NCI-H2029 (cell line): ENCODE results near the gene CLEC11A.

Experiments
- DNase-seq: peaks from one replicate; lab custom pipeline; 2025; lab: John Stamatoyannopoulos, UW

CLEC11A gene, protein sequence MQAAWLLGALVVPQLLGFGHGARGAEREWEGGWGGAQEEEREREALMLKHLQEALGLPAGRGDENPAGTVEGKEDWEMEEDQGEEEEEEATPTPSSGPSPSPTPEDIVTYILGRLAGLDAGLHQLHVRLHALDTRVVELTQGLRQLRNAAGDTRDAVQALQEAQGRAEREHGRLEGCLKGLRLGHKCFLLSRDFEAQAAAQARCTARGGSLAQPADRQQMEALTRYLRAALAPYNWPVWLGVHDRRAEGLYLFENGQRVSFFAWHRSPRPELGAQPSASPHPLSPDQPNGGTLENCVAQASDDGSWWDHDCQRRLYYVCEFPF

DNA sequence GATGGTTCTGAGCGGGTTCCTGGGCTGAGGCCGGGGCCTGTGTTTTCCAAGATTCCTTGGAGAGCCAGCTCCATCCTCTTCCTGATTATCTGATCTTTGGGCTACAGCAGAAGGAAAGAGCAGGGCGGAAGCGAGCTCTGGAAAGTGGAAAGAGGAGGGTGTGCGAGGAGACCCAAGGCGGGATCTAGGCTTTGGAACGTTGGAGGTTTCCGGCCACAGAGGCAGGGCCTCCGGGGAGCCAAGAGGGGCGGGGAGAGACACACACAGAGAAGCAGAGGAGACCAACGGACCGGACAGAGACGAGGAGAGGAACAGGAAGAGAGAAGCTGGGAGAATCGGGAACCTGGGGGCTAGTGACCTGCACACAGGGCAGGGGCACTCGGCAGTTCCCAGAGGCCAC, at the start of gene CLEC11A:
TSS of gene CLEC11A (plus strand) at position 296 of the 400 bp plus-strand sequence. CDS start 162 bp downstream, outside the sequence.
- no peak for DNase-seq

DNA sequence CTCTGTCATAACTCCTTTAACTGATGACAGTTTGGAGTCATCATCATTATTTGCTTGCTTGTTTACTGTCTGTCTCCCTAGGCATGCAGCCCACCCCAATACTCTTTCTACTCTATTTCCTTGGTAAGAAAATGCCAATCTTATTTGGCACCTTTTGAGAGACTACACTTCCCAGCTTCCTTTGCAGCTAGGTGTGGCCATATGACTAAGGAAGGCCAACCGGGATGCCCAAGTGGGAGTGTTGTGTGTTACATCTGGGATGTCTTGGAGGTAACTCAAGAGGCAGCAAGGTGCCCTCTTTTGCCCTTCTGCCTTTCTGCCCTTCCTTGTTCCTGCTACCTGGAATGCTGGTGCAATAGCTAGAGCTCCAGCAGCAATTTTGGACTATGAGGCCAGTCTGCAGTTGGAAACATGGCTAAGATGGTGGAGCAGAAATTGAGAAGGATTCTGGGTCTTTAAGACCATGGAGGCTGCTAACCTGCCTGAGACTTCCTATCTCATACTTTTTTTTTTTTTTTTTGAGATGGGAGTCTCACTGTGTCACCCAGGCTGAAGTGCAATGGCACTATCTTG, 46.5 kb upstream of the CLEC11A start:
- DNase-seq: no peak

DNA sequence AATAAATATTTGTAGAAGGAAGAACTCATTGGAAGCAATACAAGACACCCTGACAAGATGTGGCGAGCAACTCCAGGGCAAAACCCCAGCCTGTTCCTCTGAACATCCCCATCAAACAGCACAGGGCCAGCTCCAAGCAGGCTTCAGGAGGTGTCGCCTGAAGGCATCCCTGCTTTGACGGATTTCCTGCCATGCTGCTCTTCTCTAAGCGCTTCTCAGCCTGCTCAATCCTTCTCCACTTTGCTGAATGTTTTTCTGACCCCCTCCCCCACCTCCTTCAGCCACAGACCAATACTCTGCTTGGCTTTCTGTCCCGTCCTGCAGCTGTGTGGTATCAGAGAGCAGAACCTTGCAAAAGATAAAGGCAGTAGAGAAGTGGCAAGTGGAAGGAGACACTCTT, 45.5 kb upstream of the CLEC11A start:
- no peak for DNase-seq

DNA sequence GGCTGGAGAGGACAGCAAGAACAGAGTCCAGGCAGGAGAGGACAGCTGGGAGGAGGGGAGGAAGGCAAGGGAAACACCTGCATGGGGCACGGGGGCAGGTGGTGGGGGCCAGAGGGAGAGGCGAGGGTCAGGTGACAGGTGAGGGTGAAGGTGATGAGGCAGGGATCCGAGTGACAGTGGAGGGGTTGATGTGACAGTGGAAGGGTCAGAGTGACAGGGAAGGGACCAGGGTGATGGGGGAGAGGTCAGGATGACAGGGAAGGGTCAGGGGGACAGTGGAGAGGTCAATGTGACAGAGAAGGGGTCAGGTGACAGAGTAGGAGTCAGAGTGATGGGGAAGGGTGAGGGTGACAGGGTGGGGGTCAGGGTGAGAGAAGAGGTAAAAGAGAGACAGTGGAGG, 44.8 kb upstream of the CLEC11A start:
- DNase-seq: no peak

DNA sequence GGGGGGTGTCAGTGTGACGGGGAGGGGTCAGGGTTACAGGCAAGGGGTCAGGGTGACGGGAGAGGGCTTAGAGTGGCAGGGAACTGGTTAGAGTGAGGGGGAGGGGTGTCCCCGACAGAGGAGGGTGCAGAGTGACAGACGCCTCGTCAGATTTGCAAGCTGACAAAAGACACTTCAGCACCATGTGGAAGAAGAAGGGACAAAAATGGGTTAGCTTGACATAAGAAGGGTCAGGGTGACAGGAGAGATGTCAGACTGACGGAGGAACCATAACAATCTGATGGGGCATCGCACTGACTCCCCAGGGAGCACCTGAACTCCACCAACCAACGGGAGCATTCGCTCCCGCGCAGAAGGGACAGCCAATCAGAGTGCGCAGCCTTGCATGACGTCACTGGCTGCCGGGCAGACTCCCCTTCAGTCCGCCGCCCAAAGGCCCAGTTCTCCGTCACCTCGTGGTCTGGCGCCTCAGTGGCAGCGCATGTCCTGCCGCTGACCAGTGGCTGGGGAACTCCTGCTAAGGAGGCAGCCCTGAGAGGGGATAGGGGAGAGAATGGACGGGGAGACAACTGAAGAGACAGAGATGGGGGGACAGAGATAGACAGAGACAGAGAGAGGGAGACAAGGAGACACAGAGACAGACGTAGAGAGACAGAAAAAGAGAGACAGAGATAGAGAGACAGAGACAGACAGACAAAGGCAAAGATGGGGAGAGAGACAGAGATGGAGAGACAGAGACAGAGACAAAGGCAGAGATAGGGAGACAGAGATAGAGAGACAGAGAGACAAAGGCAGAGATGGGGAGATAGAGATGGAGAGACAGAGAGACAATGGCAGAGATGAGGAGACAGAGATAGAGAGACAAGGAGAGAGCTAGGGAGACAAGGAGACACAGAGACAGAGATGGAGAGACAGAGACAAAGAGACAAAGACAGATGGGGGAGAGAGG, 43.7 kb upstream of the CLEC11A start:
- DNase-seq: peak; percentile 30

DNA sequence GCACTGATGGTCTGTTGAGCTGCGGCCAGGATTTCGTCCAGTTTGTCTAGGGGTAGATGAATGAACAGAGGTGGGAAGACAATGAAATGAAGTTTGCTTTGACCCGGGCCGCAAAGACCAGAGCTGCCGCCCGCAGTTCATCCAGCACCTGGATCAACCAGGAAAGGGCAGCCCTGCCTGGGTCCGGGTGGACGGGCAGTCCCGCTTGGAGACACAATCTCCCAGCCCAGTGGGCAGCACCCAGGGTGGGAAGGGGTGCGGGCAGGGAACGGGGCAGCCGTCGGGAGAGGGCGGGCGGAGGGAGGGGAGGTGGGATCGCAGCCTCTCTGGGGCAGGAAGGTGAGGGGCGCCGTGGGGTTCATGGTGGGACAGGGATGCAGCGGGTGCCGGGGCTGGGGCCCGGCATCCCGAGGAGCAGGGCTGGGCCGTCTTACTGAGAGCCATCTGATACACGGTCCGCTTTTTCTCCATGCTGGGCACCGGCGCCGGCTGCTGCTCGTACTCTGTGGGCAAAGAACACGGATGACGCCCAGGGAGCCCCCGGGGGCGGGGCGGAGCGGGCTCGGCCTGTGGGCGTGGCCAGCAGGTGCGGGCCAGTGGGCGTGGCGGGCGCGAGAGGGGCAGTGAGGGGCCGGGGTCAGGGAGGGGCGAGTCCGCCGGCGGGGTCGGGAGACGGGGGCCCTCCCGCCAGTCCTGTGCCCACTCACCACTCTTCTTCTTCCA, 36.7 kb upstream of the CLEC11A start:
- DNase-seq: no peak

DNA sequence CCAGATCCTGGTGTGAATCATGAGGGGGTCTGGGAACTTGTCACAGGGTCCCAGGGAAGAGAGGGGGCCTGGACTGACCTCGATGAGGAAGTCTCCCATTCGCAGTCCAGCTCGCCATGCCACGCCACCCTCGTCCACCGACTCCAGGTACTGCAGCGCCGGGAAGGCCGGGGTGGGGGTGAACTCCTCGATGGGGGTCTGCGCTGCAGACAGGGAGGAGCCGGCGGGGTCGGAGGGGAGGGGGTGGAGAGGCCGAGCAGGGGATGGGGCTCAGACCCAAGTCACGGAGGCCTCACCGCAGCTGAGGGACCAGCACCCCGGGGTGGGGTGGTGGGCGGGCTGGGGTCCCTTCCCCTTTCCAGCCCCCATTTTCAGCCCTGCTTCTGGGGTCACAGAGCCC, 34.4 kb upstream of the CLEC11A start:
- no peak for DNase-seq

DNA sequence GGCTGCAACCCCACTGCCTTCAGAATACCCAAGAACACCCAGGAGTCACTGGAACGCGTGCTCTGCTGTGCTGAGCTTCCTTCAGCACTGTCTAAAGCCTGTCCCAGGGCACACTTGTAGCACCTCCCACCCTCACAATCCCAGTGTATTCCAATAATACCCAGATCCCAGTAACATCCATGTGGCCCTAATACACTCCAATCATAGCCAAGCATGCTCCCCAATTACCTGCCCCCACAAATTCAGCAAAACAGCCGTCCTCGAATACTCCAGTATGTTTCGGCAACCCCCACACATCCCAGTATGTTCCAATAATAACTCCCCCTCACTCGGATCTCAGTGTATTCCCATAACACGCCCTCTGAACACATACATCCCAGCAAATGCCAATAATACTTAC, 32.7 kb upstream of the CLEC11A start:
- DNase-seq: no peak

DNA sequence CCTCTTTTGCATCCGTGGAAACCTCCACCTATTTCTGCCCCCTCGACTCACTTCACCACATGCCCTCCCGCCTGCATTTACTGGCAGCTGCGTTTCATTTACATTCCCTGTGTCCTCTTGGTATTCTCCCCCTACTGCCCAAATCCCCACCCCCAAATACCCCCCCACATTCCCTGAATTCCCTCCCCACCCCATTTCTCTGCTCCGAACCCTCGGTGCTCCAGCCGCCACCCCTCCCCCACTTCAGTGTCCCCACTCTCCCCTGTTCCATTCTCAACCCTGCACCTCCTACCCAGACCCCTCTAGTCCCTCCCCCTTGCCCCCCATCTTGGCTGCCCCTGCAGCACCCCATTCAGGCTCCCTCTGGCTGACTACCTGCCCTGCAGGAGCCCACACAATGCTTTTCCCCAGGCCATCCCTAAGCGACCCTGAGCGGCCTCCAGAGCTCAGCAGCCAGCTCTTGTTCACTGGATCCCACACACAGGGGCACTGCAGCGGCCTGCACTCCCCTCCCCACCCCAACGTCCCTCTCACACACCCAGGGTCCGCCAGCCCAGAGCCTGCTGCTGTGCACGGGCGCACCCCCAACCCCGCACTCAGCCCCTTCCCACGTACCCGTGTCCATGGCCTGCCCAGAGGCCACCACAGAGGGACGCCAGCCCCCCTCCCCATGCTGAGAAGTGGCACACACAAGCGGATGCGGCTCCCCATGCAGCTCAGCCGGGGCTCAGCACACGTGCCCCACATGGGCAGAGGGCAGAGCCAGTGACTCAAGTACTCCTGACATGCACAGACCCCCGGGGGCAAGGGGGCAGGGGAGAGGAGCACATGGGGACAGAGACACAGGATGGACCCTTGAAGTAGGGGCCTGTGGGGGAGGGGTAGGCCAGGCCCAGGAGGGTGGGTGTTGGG, 29.8 kb upstream of the CLEC11A start:
- DNase-seq: no peak

DNA sequence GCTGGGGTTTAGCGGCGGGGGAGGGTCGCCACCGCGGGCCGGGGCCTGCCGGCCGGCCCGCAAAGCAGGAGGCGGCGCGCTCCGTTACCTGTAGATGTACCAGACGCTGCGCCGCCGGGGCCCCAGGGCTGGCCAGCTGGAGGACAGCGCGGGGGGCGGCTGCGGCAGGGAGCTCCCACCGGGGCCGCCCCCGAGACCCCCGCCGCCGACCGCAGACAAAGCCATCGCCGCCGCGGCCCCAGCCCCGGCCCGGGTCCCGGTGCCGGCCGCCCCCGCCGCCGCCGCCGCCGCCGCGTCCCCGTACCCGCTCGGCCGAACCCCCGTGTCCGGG, 28.4 kb upstream of the CLEC11A start:
- no peak for DNase-seq

DNA sequence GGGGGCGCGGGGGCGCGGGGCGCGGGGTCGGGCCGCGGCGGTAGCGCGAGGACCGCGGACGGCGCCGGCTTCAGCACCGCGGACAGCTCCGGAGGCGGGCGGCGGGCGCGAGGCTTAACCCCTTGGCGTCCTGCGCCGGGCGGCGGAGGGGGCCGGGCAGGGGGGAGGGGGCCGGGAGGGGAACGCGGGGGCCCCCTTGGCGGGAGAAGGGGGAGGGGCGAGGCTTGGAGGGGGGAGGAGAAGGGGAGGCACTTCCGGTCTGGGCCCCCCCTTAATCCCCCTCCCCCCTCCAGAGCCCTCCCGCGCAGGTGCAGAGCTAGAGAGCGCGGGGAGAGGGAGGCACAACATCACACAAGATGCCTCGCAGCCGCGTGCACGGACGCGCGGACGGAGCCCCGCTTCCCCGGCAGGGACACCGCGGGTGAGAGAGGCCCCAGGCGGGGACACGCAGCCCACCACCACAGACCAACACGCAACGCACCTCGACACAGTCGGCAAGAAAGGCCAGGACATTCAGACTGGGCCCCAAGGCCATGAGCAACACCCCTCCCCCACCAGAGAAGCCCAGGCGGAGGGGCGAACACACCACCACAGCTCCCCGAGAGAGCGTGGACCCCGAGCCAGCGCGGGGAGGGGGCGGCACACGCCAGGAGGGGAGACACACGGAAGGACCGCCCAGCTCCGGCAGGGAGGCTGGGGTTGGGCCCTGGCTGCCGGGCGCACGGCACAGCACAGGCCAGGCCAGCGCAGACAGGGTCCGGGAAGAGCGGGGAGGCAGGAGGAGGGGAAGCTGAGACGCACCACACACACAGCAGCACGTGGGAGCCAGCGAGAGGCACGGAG, 27.7 kb upstream of the CLEC11A start:
- DNase-seq: no peak

DNA sequence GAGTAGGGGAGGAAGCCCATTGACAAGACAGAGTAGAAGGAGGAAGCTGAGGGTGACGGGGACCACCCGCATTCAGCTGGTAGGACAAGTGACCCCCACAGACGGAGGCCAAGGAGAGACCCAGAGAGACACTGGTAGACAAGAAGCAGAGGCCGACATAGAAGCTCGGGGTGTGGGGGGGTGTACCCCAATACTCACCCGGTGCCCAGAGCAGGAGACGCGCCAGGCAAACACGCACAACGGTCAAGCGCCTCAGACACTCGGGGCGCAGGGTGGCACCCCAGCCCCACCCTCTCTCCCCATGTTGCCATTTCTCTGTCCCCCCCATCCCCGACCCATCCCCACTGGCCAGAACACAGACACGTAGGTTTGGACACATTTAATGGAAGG, 27.1 kb upstream of the CLEC11A start:
- DNase-seq: no peak

DNA sequence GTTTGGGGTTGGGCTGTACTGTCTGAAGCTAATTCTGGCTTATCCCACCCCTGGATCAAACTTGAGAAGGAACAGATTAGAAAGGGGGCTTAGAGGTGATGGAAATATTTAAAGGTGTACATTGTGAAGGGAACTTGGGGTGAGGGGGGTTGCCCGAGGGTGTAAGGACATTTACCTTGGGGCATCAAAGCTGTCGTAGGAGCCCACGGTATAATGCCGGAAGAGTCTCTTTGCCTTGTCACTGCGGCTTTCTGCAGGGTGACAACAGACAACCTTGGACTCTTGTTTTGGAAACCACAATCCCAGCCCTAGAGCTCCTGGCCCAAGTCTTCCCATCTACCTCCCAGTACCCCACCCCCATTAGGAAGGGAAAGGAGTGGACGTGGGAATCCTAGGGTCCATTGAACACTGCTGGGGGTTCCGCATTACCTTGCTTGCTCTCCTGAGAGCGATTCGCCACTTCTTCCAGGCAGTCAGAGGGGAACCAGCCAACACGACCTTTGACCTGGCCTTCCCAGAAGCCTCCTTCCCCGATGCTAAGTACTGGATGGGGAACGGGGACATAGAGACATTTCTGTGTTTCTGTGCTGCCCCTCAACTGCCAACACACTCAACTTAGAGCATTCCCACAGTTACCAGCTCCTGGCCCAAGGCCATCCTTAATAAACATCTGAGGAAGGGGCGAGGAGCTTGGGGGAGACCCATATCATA, 25.6 kb upstream of the CLEC11A start:
- no peak for DNase-seq

DNA sequence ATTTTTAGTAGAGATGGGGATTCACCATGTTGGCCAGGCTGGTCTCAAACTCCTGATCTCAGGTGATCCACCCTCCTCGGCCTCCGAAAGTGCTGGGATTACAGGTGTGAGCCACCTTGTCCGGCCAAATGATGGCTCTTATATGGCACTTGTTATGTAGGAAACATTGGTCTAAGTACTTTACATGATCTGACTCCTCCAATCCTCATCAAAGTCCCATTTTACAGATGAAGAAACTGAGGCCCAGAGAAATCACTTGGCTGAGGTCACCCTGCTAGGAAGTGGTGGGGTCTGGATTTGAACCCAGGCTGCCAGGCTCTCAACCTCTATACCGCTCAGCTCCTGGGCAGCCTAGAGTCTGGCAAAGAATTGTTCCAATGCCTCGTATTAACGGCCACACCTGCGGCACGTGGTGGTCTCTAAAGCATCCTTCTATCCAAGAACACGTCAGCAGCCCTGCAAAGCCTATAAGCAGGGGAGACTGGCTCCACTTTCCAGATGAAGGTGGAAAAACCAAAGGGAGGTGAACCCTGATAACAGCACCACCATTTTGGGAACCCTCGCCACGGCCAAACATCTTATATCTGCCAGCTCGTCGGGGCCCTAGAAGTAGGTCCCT, 21.7 kb upstream of the CLEC11A start:
- DNase-seq: no peak

DNA sequence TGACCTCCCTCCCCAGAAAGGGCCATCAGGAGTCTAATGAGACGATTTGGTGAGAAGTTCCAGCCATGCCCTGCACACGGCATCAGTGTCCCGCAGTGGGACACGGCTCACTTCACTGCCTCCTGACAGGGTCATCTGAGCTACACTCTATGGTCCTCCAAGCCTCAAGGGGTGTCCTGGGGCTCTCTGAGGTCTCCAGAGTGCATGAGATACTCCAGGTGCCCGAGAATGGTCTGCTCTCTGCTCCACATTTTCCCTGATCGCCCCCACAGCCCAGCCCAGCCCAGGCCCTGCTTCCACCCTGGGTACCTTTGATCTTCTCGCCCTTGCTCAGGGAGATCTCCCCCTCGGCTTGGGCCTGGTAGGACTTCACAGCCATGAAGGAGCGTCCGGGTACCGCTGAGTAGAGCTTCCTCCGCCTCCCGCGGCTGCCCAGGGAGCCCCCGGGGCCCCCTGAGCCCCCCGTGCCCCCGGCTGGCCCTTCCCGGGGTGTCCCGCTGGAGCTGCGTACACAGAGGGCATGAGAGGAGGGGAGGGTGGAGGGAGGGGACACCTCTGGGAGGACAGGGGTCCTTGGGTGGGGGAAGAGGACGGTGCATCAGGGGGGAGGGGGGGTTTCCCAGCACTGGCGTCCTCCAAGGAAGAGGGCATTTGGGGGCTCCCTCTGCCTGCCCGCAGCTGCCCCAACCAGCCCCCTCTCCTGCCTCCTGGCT, 20.9 kb upstream of the CLEC11A start:
- no peak for DNase-seq

DNA sequence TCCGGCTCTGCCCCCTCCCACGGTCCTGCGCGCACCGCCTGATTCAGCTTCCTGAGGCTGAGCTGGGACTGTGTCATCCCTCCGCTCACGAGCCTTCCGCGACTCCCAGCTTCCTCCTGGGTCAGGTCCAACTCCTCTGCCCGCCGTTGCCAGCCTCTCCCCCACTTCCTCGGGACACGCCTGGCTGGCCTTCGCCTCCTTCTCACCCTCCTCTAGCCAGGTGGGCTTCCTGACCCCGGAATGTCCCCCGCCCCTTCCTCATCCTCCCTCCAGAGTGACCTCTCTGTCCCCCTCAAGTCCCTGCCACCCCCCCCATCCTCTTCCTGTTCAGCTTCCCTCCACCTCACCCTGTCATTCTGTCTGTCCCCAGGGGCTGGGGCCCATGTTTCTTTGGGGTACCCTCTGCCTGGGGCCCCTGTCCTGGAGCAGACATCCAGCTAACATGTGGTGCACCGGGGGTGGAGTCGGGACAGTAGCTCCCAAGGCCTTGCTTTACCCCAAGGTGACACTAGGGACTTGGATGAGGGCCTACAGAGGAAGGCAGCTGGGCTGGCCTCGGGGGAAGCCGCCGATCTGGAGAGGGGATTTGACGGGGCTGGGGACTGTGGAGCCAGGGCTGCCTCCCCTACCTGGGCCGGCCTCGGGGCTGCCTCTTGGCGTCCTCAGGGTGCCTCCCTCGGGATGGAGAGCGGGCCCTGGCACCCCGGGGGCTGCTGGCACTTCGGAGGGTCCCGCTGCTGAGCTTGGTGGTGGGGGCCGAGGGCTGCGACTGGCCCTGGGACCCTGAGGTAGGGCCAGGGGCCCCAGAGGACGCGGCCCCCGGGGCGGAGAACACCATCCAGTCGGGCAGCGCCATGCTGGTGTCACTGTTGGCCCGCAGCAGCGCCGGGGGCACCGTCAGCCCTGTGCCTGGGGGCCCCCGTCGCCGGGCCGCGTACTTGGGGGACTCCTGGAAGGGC, 20.0 kb upstream of the CLEC11A start:
- no peak for DNase-seq
